BJ (cell line): ENCODE results near the gene AGBL4. TPM values are rescaled to one million over a fixed set of nuclear protein-coding genes. Genes with fewer than 3 reads are reported as not detected.
A peak's percentile ranks its signal among the peaks of the same experiment; 100 is the strongest.

Source experiments
- CTCF ChIA-PET: fragments of 350-600 bp; formaldehyde crosslinking; extraction: SDS; loops from one replicate; lab custom pipeline; 2021; ENCODE audit warnings: antibody characterized with exemption, inconsistent platforms; lab: Yijun Ruan, JAX
- POLR2A ChIA-PET: fragments of 300-600 bp; sonication (Branson Sonifier 250); formaldehyde crosslinking; extraction: SDS; loops from one replicate; lab custom pipeline; 2021; ENCODE audit warnings: antibody characterized with exemption; lab: Charles Lee
- DNase-seq: peaks from one replicate; pipeline ENCODE4 v3.0.0-alpha.2; 2011; ENCODE audit warnings: low read depth
- H3K27me3 ChIP-seq: 2 replicates; pipeline ENCODE4 v1.6.0; 2011; ENCODE audit warnings: low read length; ENCODE audit not compliant: control insufficient read depth, insufficient read depth
- H3K36me3 ChIP-seq: 2 replicates; pipeline ENCODE4 v1.5.1; 2011; ENCODE audit warnings: low read length; ENCODE audit not compliant: control insufficient read depth, insufficient read depth
- H3K4me3 ChIP-seq: 2 replicates; pipeline ENCODE4 v1.5.1; 2011; ENCODE audit warnings: low read depth, mild to moderate bottlenecking, control low read depth, low read length
- CTCF ChIP-seq: IDR thresholded peaks from 2 replicates; pipeline ENCODE4 v1.5.1; 2011; ENCODE audit warnings: low read depth, mild to moderate bottlenecking, control low read depth, inconsistent platforms, low read length, moderate library complexity; ENCODE audit not compliant: insufficient read depth
- polyA plus RNA-seq: library from polyadenylated mRNA; depleted of rRNA; stranded (reverse); fragments of >200 nt; gene quantifications from 2 replicates; pipeline ENCODE4 v1.2.3, GENCODE V29; 2011

Gene AGBL4
- polyA plus RNA-seq, 1 experiment: not detected

DNA sequence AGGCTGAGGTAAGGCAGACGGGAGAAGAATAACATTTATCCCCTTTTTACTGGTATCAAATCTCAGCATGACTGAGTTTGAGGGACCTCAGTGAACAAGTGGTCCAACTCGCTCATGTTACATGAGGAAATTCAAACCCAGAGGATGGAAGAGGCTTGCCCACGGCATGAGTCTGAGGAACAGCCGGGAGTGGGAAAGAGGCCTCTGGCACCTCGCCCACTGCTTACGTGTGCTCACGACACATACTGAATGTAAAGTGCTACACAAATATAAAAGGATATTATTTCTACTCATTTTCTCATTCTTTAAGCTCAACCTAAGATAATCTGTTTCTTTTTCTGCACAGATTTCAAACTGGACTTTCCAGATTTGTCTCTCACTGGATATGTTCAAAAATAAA, 1261.8 kb downstream of the AGBL4 start:
- no peak for TF ChIP-seq CTCF
- ChIA-PET CTCF (interaction anchor here (1.0 kb wide), 1 partner anchor 13 kb away, joined by 3 read pairs; no protein-coding TSS in a partner anchor), POLR2A (no interaction called here)
- DNase-seq: no peak
- Histone ChIP-seq H3K27me3 (no peaks in the 10 kb centered on the region), H3K4me3 (no peak overlapping the region), H3K36me3 (no peaks in the 10 kb centered on the region)

GRCh38 chr1:48761411-48761810, 1262.3 kb downstream of the AGBL4 start:
- ChIA-PET CTCF (no interaction called here), POLR2A (no interaction called here)
- Histone ChIP-seq H3K27me3 (no peaks in the 10 kb centered on the region), H3K36me3 (no peaks in the 10 kb centered on the region), H3K4me3 (no peak overlapping the region)
- DNase-seq: peak; percentile 15
- no peak for TF ChIP-seq CTCF

DNA sequence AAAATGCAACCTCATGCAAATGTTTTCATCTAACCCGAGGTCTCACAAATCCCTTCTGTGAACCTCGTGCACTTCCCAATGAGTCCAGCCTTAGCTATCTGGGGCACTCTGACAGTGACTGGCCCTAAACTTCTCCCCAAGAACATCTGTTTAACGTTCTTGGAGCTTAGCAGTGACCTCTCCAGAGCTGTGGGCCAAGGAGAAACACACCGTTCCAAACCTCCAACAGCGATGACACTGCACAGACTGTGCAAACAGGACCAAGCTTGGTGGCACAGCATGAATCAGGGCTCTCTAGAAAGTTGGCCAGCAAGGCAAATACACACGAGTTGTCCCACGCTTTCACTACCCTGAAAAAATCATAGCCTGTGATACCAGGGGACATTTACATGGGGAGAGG, 1262.9 kb downstream of the AGBL4 start:
- no peak for TF ChIP-seq CTCF
- no peak overlapping the region for H3K4me3 ChIP-seq
- DNase-seq: no peak
- H3K27me3 ChIP-seq: no peaks in the 10 kb centered on the region
- POLR2A ChIA-PET: no interaction called here
- H3K36me3 ChIP-seq: no peaks in the 10 kb centered on the region
- CTCF ChIA-PET: no interaction called here

DNA sequence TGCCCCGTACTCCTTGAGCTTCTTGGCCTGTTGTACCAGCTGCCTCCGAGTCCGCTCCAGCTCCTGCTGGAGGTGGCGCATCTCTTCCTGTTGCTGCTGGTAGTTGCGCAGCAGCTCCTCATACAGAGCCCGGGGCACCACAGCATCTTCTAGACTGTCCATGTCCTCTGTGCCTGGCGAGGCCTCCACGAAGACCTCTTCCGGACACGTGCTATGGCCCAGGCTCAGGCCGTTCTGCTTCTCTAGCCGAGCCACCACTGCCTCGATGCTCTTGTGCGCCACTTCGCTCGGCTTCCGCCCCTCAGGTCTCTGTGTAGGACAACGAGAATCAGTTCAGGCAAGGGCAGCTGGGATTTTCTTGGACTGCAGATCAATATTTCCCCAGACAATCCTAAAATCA, 1264.8 kb downstream of the AGBL4 start:
- POLR2A ChIA-PET: no interaction called here
- no peaks in the 10 kb centered on the region for H3K27me3 ChIP-seq
- CTCF ChIA-PET: no interaction called here
- TF ChIP-seq CTCF: no peak
- DNase-seq: no peak
- no peaks in the 10 kb centered on the region for H3K36me3 ChIP-seq
- H3K4me3 ChIP-seq: no peak overlapping the region

- DNase-seq: no peak
- Histone ChIP-seq H3K27me3 (no peaks in the 10 kb centered on the region), H3K36me3 (no peaks in the 10 kb centered on the region), H3K4me3 (no peak overlapping the region)
- ChIA-PET POLR2A (no interaction called here), CTCF (no interaction called here)
- TF ChIP-seq CTCF: no peak
Measured at GRCh38 chr1:48757363-48757762, 1266.4 kb downstream of the AGBL4 start.
